NCI-H526 treated with DMSO at 0.1 percent for 48 hours (cell line): ENCODE results near the gene ESR2.
"Not testable (repeated sequence)": the region's sequence is repeated elsewhere in the genome, so short reads cannot be mapped to it uniquely, and the experiment has no call there.

Source experiments
- DNase-seq: peaks from one replicate; lab custom pipeline; 2025; lab: John Stamatoyannopoulos, UW

Gene ESR2

GRCh38 chr14:64220466-64220865 is 73.7 kb downstream of the ESR2 start:
- no peak for DNase-seq

- DNase-seq = no peak
Measured at GRCh38 chr14:64220056-64220455, 74.1 kb downstream of the ESR2 start.

GRCh38 chr14:64218344-64219240 is 75.6 kb downstream of the ESR2 start:
- no peak for DNase-seq

- DNase-seq = no peak
Measured at GRCh38 chr14:64217834-64218233, 76.3 kb downstream of the ESR2 start.

- DNase-seq = no peak
Measured at GRCh38 chr14:64217308-64217707, 76.9 kb downstream of the ESR2 start.

- no peak for DNase-seq
Measured at GRCh38 chr14:64215978-64216377, 78.2 kb downstream of the ESR2 start.

- no peak for DNase-seq
Measured at GRCh38 chr14:64215274-64215673, 78.9 kb downstream of the ESR2 start.

GRCh38 chr14:64213853-64214570 is 80.2 kb downstream of the ESR2 start:
- no peak for DNase-seq

GRCh38 chr14:64213086-64213485 is 81.1 kb downstream of the ESR2 start:
- DNase-seq = no peak

- no peak for DNase-seq
Measured at GRCh38 chr14:64212666-64213065, 81.5 kb downstream of the ESR2 start.

GRCh38 chr14:64210912-64211311 is 83.3 kb downstream of the ESR2 start:
- DNase-seq = not testable (repeated sequence)

GRCh38 chr14:64210216-64210615 is 84.0 kb downstream of the ESR2 start:
- DNase-seq = peak; percentile 72

GRCh38 chr14:64209444-64210131 is 84.6 kb downstream of the ESR2 start:
- peak; percentile 72 for DNase-seq

- DNase-seq = no peak
Measured at GRCh38 chr14:64208981-64209380, 85.2 kb downstream of the ESR2 start.

- DNase-seq = no peak
Measured at GRCh38 chr14:64208261-64208660, 85.9 kb downstream of the ESR2 start.

- no peak for DNase-seq
Measured at GRCh38 chr14:64203366-64204006, 90.7 kb downstream of the ESR2 start.

- no peak for DNase-seq
Measured at GRCh38 chr14:64202716-64203115, 91.5 kb downstream of the ESR2 start.

- DNase-seq = no peak
Measured at GRCh38 chr14:64201921-64202545, 92.1 kb downstream of the ESR2 start.

- no peak for DNase-seq
Measured at GRCh38 chr14:64201296-64201695, 92.9 kb downstream of the ESR2 start.

GRCh38 chr14:64200170-64200569 is 94.0 kb downstream of the ESR2 start:
- no peak for DNase-seq

- DNase-seq = no peak
Measured at GRCh38 chr14:64198486-64198885, 95.7 kb downstream of the ESR2 start.

- DNase-seq = no peak
Measured at GRCh38 chr14:64197996-64198395, 96.2 kb downstream of the ESR2 start.
